Measurements from ENCODE around the gene F13B.
"Not testable (repeated sequence)": the region's sequence is repeated elsewhere in the genome, so short reads cannot be mapped to it uniquely, and the experiment has no call there.

Gene F13B

DNA sequence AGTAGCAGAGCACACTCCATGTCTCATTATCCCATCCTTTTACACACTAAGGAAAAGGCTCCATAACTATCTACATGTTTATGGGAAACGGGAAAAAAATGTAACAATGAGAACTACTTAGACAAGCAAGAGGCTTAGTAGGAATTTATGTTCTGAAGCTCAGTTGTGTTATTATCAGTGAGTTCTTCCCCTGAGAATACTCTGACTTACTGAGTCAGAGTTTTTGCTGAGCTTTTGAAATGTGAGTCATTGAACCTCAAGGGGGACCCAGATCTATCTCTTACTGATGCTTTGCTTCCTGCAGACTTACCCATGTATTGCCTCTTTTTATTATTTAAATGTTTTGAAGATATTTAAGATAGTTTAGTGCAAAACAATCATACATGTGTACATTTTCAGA, 69.6 kb downstream of the F13B start:
- ChIA-PET CTCF (no interaction called here), POLR2A (no interaction called here)
- H3K4me3 ChIP-seq (ENCODE audit: low read depth, low read length) = no peak overlapping the region
- TF ChIP-seq, protein P1, sequence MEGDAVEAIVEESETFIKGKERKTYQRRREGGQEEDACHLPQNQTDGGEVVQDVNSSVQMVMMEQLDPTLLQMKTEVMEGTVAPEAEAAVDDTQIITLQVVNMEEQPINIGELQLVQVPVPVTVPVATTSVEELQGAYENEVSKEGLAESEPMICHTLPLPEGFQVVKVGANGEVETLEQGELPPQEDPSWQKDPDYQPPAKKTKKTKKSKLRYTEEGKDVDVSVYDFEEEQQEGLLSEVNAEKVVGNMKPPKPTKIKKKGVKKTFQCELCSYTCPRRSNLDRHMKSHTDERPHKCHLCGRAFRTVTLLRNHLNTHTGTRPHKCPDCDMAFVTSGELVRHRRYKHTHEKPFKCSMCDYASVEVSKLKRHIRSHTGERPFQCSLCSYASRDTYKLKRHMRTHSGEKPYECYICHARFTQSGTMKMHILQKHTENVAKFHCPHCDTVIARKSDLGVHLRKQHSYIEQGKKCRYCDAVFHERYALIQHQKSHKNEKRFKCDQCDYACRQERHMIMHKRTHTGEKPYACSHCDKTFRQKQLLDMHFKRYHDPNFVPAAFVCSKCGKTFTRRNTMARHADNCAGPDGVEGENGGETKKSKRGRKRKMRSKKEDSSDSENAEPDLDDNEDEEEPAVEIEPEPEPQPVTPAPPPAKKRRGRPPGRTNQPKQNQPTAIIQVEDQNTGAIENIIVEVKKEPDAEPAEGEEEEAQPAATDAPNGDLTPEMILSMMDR (IDR thresholded peaks at IDR 0.05; ENCODE audit: insufficient read depth, low read length, missing control alignments) = no peak
- peak; percentile 54 for DNase-seq (ENCODE audit: low read depth, low spot score)

DNA sequence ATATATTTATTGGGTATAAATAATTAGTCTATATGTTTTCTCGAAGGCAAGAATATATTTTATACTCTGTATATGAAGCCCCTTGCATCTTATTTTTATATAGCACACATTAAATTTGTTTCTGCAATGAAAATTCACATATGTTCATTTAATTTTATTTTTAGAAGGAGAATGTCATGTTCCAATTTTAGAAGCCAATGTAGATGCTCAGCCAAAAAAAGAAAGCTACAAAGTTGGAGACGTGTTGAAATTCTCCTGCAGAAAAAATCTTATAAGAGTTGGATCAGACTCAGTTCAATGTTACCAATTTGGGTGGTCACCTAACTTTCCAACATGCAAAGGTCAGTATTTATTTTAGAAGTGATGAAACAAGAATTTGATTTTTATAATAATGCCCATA, 73.1 kb downstream of the F13B start:
- CTCF ChIA-PET = interaction anchor here (0.8 to 1.0 kb wide), 2 partner anchors 8 to 28 kb away, joined by 3 to 4 read pairs; no protein-coding TSS in a partner anchor
- POLR2A ChIA-PET = no interaction called here
- no peak for DNase-seq (ENCODE audit: low read depth, low spot score)
- TF ChIP-seq, protein P1 (IDR thresholded peaks at IDR 0.05; ENCODE audit: insufficient read depth, low read length, missing control alignments) = no peak
- H3K4me3 ChIP-seq (ENCODE audit: low read depth, low read length) = no peak overlapping the region

DNA sequence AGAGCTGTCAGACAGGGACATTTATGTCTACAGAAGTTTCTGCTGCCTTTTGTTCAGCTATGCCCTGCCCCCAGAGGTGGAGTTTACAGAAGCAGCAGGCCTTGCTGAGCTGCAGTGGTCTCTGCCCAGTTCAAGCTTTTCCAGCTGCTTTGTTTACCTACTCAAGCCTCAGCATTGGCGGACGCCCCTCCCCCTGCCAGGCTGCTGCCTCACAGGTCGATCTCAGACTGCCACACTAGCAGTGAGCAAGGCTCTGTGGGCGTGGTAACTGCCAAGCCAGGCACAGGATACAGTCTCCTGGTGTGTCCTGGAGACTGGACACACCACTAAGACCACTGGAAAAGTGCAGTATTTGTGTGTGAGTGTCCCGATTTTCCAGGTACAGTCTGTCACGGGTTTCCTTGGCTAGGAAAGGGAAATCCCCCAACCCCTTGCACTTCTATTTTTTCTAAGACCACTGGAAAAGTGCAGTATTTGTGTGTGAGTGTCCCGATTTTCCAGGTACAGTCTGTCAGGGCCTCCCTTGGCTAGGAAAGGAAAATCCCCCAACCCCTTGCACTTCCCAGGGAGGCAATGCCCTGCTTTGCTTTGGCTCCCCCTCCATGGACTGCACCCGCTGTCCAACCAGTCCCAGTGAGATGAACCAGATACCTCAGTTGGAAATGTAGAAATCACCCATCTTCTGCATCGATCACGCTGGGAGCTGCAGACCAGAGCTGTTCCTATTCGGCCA, 75.0 kb downstream of the F13B start:
- POLR2A ChIA-PET; DNase-seq (ENCODE audit: low read depth, low spot score); H3K4me3 ChIP-seq (ENCODE audit: low read depth, low read length); CTCF ChIA-PET: not testable (repeated sequence)

Measured in AG04449 (cell line).